Putamen (tissue), 1 donor: Measurements from ENCODE around the gene SPO11.

Source experiments
- DNase-seq: peaks from one replicate; pipeline ENCODE4 v3.0.0-alpha.2; 2016; ENCODE audit warnings: low spot score

The SPO11 gene

GRCh38 chr20:57391439-57392301 is 62.1 kb downstream of the SPO11 start:
- no peak for DNase-seq

- no peak for DNase-seq
Observed at GRCh38 chr20:57392512-57393271, 63.1 kb downstream of the SPO11 start.
